Measurements from ENCODE around the gene CBX5. TPM values are rescaled to one million over a fixed set of nuclear protein-coding genes. Genes with fewer than 3 reads are reported as not detected.

The CBX5 gene
- total RNA-seq, 1 experiment from 2014 or later: 109 TPM

DNA sequence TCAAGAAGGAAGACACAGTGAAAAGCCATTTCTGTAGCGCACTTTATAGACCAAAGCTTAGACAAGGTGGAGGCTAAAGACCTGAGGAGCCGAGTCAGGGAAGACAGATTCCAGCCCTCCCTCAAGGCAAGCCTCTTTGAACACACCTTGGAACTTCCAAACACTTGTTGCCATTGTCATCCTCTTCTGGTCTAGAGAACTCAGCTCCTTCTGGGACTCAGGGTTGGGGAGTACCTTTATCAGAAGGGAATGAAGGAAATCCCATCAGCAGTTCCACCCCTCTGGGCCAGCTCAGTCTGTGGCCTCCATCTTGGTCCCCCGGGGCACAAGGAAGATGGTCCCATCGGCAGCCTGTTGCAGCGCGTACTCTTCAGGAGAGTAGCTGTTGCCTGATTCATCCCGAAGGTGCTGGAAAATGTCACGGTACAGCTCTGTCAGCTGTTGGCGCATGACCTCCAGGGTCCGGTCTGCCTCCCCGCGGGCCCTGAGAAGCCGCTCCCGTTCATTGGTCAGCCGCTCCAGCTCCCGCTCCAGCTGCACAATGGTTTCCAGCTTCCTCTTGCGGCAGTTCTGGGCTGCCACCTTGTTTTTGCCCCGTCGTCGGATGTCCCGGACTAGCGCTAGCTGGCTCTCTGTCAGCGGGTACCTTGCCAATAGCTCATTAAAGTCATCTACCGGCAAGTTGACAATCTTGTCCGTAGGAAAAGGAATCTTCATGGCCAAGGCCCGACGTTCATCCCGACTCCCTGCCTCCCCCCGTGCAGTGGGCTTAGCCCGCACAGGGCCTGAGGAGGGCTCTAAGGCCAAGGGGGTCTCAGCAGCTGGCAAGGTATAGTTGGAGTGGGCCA is 12.4 kb upstream of the CBX5 start:
- ChIA-PET POLR2A (interaction anchor here (1.5 to 6.4 kb wide), 3 partner anchors 8 to 32 kb away, joined by 3 to 65 read pairs (median 34); partner anchors contain the start of genes CBX5, COPZ1, HNRNPA1 and NFE2), CTCF (interaction anchor here (0.6 to 6.2 kb wide), 22 partner anchors 8 to 876 kb away, joined by 3 to 57 read pairs (median 5); partner anchors contain the start of genes COPZ1 and NFE2)
- Mint-ChIP-seq H3K27ac (ENCODE audit: low read depth, unreplicated experiment) (no peak overlapping the region), H3K27me3 (ENCODE audit: insufficient read depth, unreplicated experiment) (no peaks in the 10 kb centered on the region), H3K36me3 (ENCODE audit: insufficient read depth, unreplicated experiment) (peaks cover 15% of the 10 kb centered on the region), H3K9me3 (ENCODE audit: unreplicated experiment) (no peaks in the 10 kb centered on the region), H3K4me1 (ENCODE audit: insufficient read depth, unreplicated experiment) (peaks cover 8% of the 10 kb centered on the region), H3K4me3 (ENCODE audit: unreplicated experiment) (no peak overlapping the region)
- TF ChIP-seq, protein P1, sequence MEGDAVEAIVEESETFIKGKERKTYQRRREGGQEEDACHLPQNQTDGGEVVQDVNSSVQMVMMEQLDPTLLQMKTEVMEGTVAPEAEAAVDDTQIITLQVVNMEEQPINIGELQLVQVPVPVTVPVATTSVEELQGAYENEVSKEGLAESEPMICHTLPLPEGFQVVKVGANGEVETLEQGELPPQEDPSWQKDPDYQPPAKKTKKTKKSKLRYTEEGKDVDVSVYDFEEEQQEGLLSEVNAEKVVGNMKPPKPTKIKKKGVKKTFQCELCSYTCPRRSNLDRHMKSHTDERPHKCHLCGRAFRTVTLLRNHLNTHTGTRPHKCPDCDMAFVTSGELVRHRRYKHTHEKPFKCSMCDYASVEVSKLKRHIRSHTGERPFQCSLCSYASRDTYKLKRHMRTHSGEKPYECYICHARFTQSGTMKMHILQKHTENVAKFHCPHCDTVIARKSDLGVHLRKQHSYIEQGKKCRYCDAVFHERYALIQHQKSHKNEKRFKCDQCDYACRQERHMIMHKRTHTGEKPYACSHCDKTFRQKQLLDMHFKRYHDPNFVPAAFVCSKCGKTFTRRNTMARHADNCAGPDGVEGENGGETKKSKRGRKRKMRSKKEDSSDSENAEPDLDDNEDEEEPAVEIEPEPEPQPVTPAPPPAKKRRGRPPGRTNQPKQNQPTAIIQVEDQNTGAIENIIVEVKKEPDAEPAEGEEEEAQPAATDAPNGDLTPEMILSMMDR (IDR thresholded peaks at IDR 0.05; ENCODE audit: unreplicated experiment): no peak
- intact Hi-C loops (cut with micrococcal nuclease): no loop called here
- no TSS peak for BruUV-seq (replicated peaks)
- DNase-seq (ENCODE audit: unreplicated experiment): no peak

DNA sequence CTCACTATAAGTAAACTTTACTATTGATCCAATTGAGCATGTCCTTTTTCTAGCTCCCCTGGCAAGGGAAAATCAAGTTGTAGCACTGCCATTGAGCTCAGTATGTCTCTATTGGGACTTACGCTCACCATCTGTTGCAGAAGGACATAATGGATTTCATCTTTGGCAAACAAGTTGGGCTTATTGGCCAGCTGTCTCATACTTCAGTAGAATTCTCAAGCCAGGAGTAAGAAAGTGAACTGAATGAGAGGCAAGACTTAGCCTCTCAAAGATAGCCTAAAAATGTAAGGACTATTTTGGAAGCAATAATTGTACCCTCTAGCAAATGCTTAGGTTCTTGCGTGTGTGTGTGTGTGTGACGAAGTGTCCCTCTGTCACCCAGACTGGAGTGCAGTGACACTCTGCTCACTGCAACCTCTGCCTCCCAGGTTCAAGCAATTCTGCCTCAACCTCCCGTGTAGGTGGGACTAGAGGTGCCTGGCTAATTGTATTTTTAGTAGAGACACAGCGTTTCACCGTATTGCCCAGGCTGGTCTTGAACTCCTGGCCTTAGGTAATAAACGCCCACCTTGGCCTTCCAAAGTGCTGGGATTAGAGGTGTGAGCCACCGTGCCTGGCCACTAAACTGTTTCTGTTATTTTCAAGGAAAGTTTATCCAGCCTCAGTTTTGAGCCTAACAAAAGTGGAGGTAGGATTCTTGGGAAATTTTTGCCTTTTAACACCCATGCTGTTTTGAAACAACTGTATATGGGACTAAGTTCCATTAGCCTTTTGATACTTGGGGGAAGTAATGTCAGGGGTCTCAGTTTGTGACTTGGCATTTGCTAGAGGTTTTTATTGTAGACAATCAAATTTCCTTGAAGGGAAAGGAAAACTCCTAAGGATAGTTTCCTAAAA is 7.6 kb upstream of the CBX5 start:
- TF ChIP-seq, protein P1 (IDR thresholded peaks at IDR 0.05; ENCODE audit: unreplicated experiment): no peak
- DNase-seq (ENCODE audit: unreplicated experiment): no peak
- Mint-ChIP-seq H3K9me3 (ENCODE audit: unreplicated experiment) (no peaks in the 10 kb centered on the region), H3K27ac (ENCODE audit: low read depth, unreplicated experiment) (no peak overlapping the region), H3K4me3 (ENCODE audit: unreplicated experiment) (no peak overlapping the region), H3K36me3 (ENCODE audit: insufficient read depth, unreplicated experiment) (peaks cover 8% of the 10 kb centered on the region), H3K27me3 (ENCODE audit: insufficient read depth, unreplicated experiment) (no peaks in the 10 kb centered on the region), H3K4me1 (ENCODE audit: insufficient read depth, unreplicated experiment) (peaks cover 35% of the 10 kb centered on the region)
- BruUV-seq (replicated peaks): no TSS peak
- ChIA-PET CTCF (interaction anchor here (0.6 to 2.1 kb wide), 12 partner anchors 35 to 106 kb away, joined by 3 to 17 read pairs (median 4); partner anchors contain the start of gene COPZ1), POLR2A (interaction anchor here (0.6 to 6.4 kb wide), 16 partner anchors 8 to 271 kb away, joined by 3 to 65 read pairs (median 9); partner anchors contain the start of genes CBX5, COPZ1, HNRNPA1 and NFE2)
- intact Hi-C loops (cut with micrococcal nuclease): loop anchor here (1.0 kb wide), 1 partner anchor 37 kb away; no protein-coding TSS in a partner anchor

- H3K4me3 Mint-ChIP-seq (ENCODE audit: unreplicated experiment): no peak overlapping the region
- peaks cover 8% of the 10 kb centered on the region for H3K36me3 Mint-ChIP-seq (ENCODE audit: insufficient read depth, unreplicated experiment)
- H3K27me3 Mint-ChIP-seq (ENCODE audit: insufficient read depth, unreplicated experiment): no peaks in the 10 kb centered on the region
- intact Hi-C loops (cut with micrococcal nuclease): no loop called here
- no peaks in the 10 kb centered on the region for H3K9me3 Mint-ChIP-seq (ENCODE audit: unreplicated experiment)
- peak; percentile 41 for DNase-seq (ENCODE audit: unreplicated experiment)
- POLR2A ChIA-PET: interaction anchor here (1.1 to 2.3 kb wide), 13 partner anchors 8 to 270 kb away, joined by 3 to 19 read pairs (median 5); partner anchors contain the start of genes COPZ1 and NFE2
- CTCF ChIA-PET: interaction anchor here (0.5 to 2.1 kb wide), 21 partner anchors 13 to 540 kb away, joined by 3 to 17 read pairs (median 4); partner anchors contain the start of gene COPZ1
- H3K4me1 Mint-ChIP-seq (ENCODE audit: insufficient read depth, unreplicated experiment): peaks cover 38% of the 10 kb centered on the region
- BruUV-seq (replicated peaks): no TSS peak
- TF ChIP-seq, protein P1 (IDR thresholded peaks at IDR 0.05; ENCODE audit: unreplicated experiment): no peak
- H3K27ac Mint-ChIP-seq (ENCODE audit: low read depth, unreplicated experiment): no peak overlapping the region
Observed at GRCh38 chr12:54286042-54287030, 6.4 kb upstream of the CBX5 start.
